ENCODE results near the gene IQSEC3. TPM values are rescaled to one million over a fixed set of nuclear protein-coding genes. Genes with fewer than 3 reads are reported as not detected.

The IQSEC3 gene
- total RNA-seq, 1 experiment from 2014 or later: not detected

- POLR2A ChIA-PET: no interaction called here
- no peak for DNase-seq (ENCODE audit: unreplicated experiment)
- Mint-ChIP-seq H3K4me3 (ENCODE audit: unreplicated experiment) (no peak overlapping the region), H3K9me3 (ENCODE audit: unreplicated experiment) (no peaks in the 10 kb centered on the region), H3K27ac (ENCODE audit: low read depth, unreplicated experiment) (no peak overlapping the region), H3K36me3 (ENCODE audit: insufficient read depth, unreplicated experiment) (peaks cover 6% of the 10 kb centered on the region), H3K4me1 (ENCODE audit: insufficient read depth, unreplicated experiment) (no peaks in the 10 kb centered on the region), H3K27me3 (ENCODE audit: insufficient read depth, unreplicated experiment) (peaks cover 64% of the 10 kb centered on the region)
- intact Hi-C loops (cut with micrococcal nuclease): no loop called here
- no TSS peak for BruUV-seq (replicated peaks)
- CTCF ChIA-PET: interaction anchor here (1.2 kb wide), 1 partner anchor 26 kb away, joined by 6 read pairs; no protein-coding TSS in a partner anchor
- TF ChIP-seq CTCF (IDR thresholded peaks at IDR 0.05; ENCODE audit: unreplicated experiment): no peak
Measured at GRCh38 chr12:194276-194675, 127.7 kb downstream of the IQSEC3 start.

GRCh38 chr12:195156-195555 is 128.6 kb downstream of the IQSEC3 start:
- no peak overlapping the region for H3K4me3 Mint-ChIP-seq (ENCODE audit: unreplicated experiment)
- peaks cover 6% of the 10 kb centered on the region for H3K36me3 Mint-ChIP-seq (ENCODE audit: insufficient read depth, unreplicated experiment)
- H3K9me3 Mint-ChIP-seq (ENCODE audit: unreplicated experiment): no peaks in the 10 kb centered on the region
- no TSS peak for BruUV-seq (replicated peaks)
- POLR2A ChIA-PET: no interaction called here
- H3K4me1 Mint-ChIP-seq (ENCODE audit: insufficient read depth, unreplicated experiment): no peaks in the 10 kb centered on the region
- H3K27me3 Mint-ChIP-seq (ENCODE audit: insufficient read depth, unreplicated experiment): peaks cover 64% of the 10 kb centered on the region
- DNase-seq (ENCODE audit: unreplicated experiment): no peak
- CTCF ChIA-PET: interaction anchor here (1.0 to 1.2 kb wide), 2 partner anchors 25 to 29 kb away, joined by 3 to 6 read pairs; no protein-coding TSS in a partner anchor
- intact Hi-C loops (cut with micrococcal nuclease): no loop called here
- no peak for TF ChIP-seq CTCF (IDR thresholded peaks at IDR 0.05; ENCODE audit: unreplicated experiment)
- H3K27ac Mint-ChIP-seq (ENCODE audit: low read depth, unreplicated experiment): no peak overlapping the region

- Mint-ChIP-seq H3K4me3 (ENCODE audit: unreplicated experiment) (no peak overlapping the region), H3K36me3 (ENCODE audit: insufficient read depth, unreplicated experiment) (peaks cover 3% of the 10 kb centered on the region), H3K4me1 (ENCODE audit: insufficient read depth, unreplicated experiment) (no peaks in the 10 kb centered on the region), H3K9me3 (ENCODE audit: unreplicated experiment) (no peaks in the 10 kb centered on the region), H3K27me3 (ENCODE audit: insufficient read depth, unreplicated experiment) (peaks cover 70% of the 10 kb centered on the region), H3K27ac (ENCODE audit: low read depth, unreplicated experiment) (no peak overlapping the region)
- TF ChIP-seq CTCF (IDR thresholded peaks at IDR 0.05; ENCODE audit: unreplicated experiment): no peak
- BruUV-seq (replicated peaks): no TSS peak
- DNase-seq (ENCODE audit: unreplicated experiment): no peak
- intact Hi-C loops (cut with micrococcal nuclease): no loop called here
- ChIA-PET POLR2A (no interaction called here), CTCF (no interaction called here)
Measured at GRCh38 chr12:195951-196350, 129.4 kb downstream of the IQSEC3 start.

- Mint-ChIP-seq H3K4me1 (ENCODE audit: insufficient read depth, unreplicated experiment) (no peaks in the 10 kb centered on the region), H3K4me3 (ENCODE audit: unreplicated experiment) (no peak overlapping the region), H3K9me3 (ENCODE audit: unreplicated experiment) (no peaks in the 10 kb centered on the region), H3K27ac (ENCODE audit: low read depth, unreplicated experiment) (no peak overlapping the region), H3K27me3 (ENCODE audit: insufficient read depth, unreplicated experiment) (peaks cover 74% of the 10 kb centered on the region), H3K36me3 (ENCODE audit: insufficient read depth, unreplicated experiment) (no peaks in the 10 kb centered on the region)
- ChIA-PET CTCF (no interaction called here), POLR2A (no interaction called here)
- TF ChIP-seq CTCF (IDR thresholded peaks at IDR 0.05; ENCODE audit: unreplicated experiment): no peak
- intact Hi-C loops (cut with micrococcal nuclease): no loop called here
- DNase-seq (ENCODE audit: unreplicated experiment): no peak
- no TSS peak for BruUV-seq (replicated peaks)
Measured at GRCh38 chr12:196436-196835, 129.9 kb downstream of the IQSEC3 start.
